ENCODE data around the gene IFRD2.

IFRD2 gene

DNA sequence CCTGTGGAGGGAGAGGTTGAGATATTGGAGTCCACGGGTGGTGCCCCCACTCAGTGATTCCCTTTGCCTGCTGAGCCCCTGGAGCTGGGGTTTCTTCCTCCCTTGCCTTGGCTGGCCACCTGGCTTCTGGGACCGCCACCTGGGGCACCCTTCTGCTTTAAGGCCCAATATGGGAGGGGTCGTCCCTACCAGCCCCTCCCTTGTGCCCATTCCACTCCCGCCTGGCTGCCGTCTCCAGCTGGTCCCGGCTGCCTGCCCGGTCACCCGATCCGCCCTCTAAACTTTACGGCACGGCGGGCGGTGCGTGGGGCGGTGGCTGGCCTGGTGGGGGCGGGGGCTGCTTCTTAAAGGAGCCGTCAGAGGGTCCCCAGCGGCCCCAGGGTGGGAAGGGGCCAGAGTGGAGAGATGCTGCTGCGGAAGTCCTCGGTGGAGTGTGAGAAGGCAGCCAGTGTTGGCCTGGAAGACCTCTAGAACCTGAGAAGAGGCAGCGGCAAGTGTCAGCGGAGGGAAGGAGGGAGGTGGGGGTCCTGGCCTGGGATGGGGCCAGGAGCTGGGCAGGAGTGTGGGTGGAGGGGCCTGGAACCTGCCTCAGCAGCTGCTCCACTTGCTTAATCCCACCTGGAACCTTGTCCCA is 24.8 kb downstream of the IFRD2 start:
- TF ChIP-seq, protein P1, sequence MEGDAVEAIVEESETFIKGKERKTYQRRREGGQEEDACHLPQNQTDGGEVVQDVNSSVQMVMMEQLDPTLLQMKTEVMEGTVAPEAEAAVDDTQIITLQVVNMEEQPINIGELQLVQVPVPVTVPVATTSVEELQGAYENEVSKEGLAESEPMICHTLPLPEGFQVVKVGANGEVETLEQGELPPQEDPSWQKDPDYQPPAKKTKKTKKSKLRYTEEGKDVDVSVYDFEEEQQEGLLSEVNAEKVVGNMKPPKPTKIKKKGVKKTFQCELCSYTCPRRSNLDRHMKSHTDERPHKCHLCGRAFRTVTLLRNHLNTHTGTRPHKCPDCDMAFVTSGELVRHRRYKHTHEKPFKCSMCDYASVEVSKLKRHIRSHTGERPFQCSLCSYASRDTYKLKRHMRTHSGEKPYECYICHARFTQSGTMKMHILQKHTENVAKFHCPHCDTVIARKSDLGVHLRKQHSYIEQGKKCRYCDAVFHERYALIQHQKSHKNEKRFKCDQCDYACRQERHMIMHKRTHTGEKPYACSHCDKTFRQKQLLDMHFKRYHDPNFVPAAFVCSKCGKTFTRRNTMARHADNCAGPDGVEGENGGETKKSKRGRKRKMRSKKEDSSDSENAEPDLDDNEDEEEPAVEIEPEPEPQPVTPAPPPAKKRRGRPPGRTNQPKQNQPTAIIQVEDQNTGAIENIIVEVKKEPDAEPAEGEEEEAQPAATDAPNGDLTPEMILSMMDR (IDR thresholded peaks at IDR 0.05; ENCODE audit: borderline replicate concordance, insufficient read depth, low read depth, low read length), result no peak
- no peak overlapping the region for H3K4me3 ChIP-seq (ENCODE audit: low read depth, low read length)

DNA sequence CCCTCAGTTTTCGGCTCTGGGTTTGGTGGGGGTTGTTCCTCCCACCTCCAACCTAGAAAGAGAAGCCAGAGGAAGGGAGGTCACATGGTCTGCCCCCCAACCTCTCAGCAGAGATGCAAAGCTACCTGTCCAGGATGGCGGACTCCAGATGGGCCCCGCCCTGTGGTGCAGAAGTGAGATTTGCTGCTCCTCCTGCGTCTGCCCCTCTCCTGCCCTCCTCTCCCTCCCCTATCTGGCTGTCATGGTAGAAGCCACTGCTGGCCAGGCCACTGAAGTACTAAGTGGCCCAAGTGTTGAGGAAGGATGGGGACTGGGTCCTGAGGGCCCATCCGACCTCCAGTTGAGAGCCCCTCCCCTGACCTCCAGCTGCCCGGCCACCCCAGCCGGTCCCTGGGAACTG is 25.4 kb downstream of the IFRD2 start:
- TF ChIP-seq, protein P1 (IDR thresholded peaks at IDR 0.05; ENCODE audit: borderline replicate concordance, insufficient read depth, low read depth, low read length), result no peak
- no peak overlapping the region for H3K4me3 ChIP-seq (ENCODE audit: low read depth, low read length)

- H3K4me3 ChIP-seq (ENCODE audit: low read depth, low read length), result no peak overlapping the region
- TF ChIP-seq, protein P1 (IDR thresholded peaks at IDR 0.05; ENCODE audit: borderline replicate concordance, insufficient read depth, low read depth, low read length), result no peak
These were observed 26.2 kb downstream of the IFRD2 start for GRCh38 chr3:50266017-50266416.

DNA sequence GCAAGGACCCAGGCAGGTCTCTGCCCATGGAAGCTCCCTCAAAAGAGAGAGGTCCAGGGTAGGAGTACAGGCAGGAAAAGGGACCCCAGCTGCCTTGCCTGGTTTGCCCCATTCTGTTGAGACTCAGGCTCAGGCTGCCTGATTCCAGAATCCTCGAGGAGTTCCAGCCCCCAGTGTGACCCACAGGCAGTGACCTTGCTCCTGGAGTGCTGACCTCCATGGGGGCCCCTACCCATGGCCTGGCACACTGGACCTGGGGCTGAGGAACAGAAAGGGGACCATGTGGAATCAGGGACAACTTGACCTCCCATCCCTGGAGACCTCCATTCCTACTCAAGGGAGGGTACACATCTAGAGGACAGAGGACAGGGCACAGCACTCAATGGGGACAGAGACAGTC is 26.7 kb downstream of the IFRD2 start:
- no peak overlapping the region for H3K4me3 ChIP-seq (ENCODE audit: low read depth, low read length)

DNA sequence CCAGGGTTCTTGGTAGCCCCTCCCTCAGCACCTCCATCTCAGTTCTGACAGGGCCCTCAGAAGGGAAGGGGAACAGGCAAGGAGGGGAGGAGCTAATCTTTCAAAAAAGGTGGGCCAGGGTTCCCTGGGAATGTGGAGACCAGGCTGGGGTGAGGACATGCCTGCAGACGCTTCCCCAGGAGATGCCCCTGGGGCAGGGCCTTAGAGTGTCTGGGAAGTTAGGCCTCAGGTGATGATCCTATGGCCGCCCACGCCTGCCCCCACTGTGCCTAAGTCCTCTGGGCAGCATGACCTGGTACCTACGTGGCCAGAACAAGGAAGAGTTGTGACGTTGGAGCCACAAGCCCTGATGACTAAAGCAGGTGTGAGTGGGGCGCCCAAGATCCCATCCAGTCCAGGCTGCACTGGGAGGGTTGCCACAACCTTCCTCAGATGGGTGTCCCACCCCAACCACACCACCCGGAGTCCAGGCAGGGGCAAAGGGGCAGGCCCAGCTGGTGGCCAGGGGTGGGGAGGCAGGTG is 27.2 kb downstream of the IFRD2 start:
- TF ChIP-seq, protein P1 (IDR thresholded peaks at IDR 0.05; ENCODE audit: borderline replicate concordance, insufficient read depth, low read depth, low read length), result no peak
- H3K4me3 ChIP-seq (ENCODE audit: low read depth, low read length), result no peak overlapping the region

More for the DNA sequence above, 26.7 kb downstream of the IFRD2 start:
- TF ChIP-seq, protein P1 (IDR thresholded peaks at IDR 0.05; ENCODE audit: borderline replicate concordance, insufficient read depth, low read depth, low read length), result no peak

- no peak overlapping the region for H3K4me3 ChIP-seq (ENCODE audit: low read depth, low read length)
- TF ChIP-seq, protein P1 (IDR thresholded peaks at IDR 0.05; ENCODE audit: borderline replicate concordance, insufficient read depth, low read depth, low read length), result no peak
These were observed 27.8 kb downstream of the IFRD2 start for GRCh38 chr3:50264383-50264963.

All from GM12875 (cell line).